ENCODE measurements around the gene GSTA1.
"Not testable (repeated sequence)": the region's sequence is repeated elsewhere in the genome, so short reads cannot be mapped to it uniquely, and the experiment has no call there.

GSTA1 gene

GRCh38 chr6:52753137-52753536 is 50.5 kb downstream of the GSTA1 start:
- not testable (repeated sequence) for DNase-seq

DNA sequence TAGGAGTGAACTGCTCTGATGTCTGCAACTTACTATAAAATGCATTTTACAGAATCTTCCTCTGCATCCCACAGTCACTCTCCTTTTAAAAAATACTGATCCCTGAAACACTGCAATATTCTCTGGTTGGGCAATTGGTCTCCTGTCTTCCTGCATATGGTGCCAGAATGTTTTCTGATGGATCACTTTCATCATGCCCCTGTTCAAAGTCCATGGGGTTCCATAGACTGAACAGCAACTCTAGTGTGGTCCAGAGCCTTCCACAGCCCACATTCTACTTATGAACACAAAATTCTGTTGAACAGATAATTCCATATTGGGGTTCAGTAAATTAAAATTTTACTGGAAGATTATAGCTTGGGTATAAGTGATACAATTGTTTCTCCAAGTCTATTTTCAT is 51.3 kb downstream of the GSTA1 start:
- no peak for DNase-seq

GRCh38 chr6:52749556-52750152 is 54.0 kb downstream of the GSTA1 start:
- no peak for DNase-seq

GRCh38 chr6:52747301-52747700 is 56.3 kb downstream of the GSTA1 start:
- not testable (repeated sequence) for DNase-seq

GRCh38 chr6:52746213-52746612 is 57.4 kb downstream of the GSTA1 start:
- DNase-seq = no peak

GRCh38 chr6:52745764-52746201 is 57.8 kb downstream of the GSTA1 start:
- no peak for DNase-seq

DNA sequence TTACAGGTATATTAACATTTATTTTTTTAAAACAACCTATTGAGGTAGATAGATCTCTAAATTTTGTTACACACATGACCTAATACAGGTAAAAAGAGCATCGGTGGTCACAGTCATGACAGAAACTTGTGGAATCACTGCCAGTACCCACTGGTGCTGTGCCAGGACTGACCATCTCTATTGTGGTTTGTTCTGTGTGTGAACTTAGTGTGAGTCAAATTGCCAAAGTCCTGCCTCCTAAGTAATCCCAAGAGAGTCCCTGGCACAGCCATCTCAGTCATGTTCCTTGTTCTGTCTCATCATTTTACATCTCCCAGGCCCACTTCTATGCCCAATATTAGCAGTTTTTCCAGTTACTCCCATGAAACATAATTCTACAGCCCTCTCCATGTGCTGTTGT is 61.7 kb downstream of the GSTA1 start:
- no peak for DNase-seq

Measured in C1 segment of cervical spinal cord (tissue), 14 donors.